Peyer's patch (tissue), 4 donors: Measurements from ENCODE around the gene CDKAL1. TPM values are rescaled to one million over a fixed set of nuclear protein-coding genes. Genes with fewer than 3 reads are reported as not detected.
A peak's percentile ranks its signal among the peaks of the same experiment; 100 is the strongest.

Source experiments
- DNase-seq, 3 donors: peaks; one replicate each; pipeline ENCODE4 v3.0.0-alpha.2; 2017 to 2019
- H3K27ac ChIP-seq, 4 donors: fragments of 200-600 bp; sonication (generic); one replicate each; pipeline ENCODE4 v1.5.1; 2016 to 2019
- H3K27me3 ChIP-seq, 2 donors: fragments of 200-600 bp; sonication (generic); one replicate each; pipeline ENCODE4 v1.5.1; 2019
- H3K36me3 ChIP-seq, 3 donors: fragments of 200-600 bp; sonication (generic); one replicate each; pipeline ENCODE4 v1.5.1; 2016 to 2019
- H3K4me1 ChIP-seq, 4 donors: fragments of 200-600 bp; sonication (generic); one replicate each; pipeline ENCODE4 v1.5.1; 2016 to 2019
- H3K4me3 ChIP-seq, 4 donors: fragments of 200-600 bp; sonication (generic); 1 replicate in 3 of 4; 2 replicates in 1 of 4; pipeline ENCODE4 v1.5.1; 2016 to 2019; ENCODE audit warnings: mild to moderate bottlenecking in 1 of 4
- H3K9me3 ChIP-seq, 4 donors: fragments of 200-600 bp; sonication (generic); one replicate each; pipeline ENCODE4 v1.5.1; 2016 to 2019; ENCODE audit warnings: mild to moderate bottlenecking in 1 of 4
- POLR2A ChIP-seq, 2 donors: fragments of 450-650 bp; IDR thresholded peaks; one replicate each; pipeline ENCODE4 v1.5.1; 2017; ENCODE audit warnings: antibody characterized with exemption in 2 of 2, mild to moderate bottlenecking in 2 of 2, moderate library complexity in 2 of 2
- total RNA-seq, 4 donors: library from RNA; depleted of rRNA; stranded (reverse); fragments of >200 nt; gene quantifications; one replicate each; pipeline ENCODE4 v1.1.0, GENCODE V29; 2016
- TF ChIP-seq, protein P1 (sequence below), 6 experiments: fragments of 450-650 bp in 4 of 6; fragments of 200-600 bp in 2 of 6; sonication (generic) in 1 of 6; IDR thresholded peaks; one replicate each; pipeline ENCODE4 v1.5.1; 2017 to 2019; ENCODE audit warnings: antibody characterized with exemption in 6 of 6, mild to moderate bottlenecking in 3 of 6, moderate library complexity in 1 of 6

The CDKAL1 gene
- total RNA-seq, 4 donors from 2014 or later = 10.3 to 31.4 (median 11.6) TPM

GRCh38 chr6:20873425-20874190, 339.4 kb downstream of the CDKAL1 start:
- no peaks in the 10 kb centered on the region for H3K27me3 ChIP-seq
- peaks cover 0 to 3% (median 0%) of the 10 kb centered on the region in 4 donors for H3K4me1 ChIP-seq
- H3K4me3 ChIP-seq = no peak overlapping the region
- no peaks in the 10 kb centered on the region for H3K36me3 ChIP-seq
- TF ChIP-seq, protein P1, sequence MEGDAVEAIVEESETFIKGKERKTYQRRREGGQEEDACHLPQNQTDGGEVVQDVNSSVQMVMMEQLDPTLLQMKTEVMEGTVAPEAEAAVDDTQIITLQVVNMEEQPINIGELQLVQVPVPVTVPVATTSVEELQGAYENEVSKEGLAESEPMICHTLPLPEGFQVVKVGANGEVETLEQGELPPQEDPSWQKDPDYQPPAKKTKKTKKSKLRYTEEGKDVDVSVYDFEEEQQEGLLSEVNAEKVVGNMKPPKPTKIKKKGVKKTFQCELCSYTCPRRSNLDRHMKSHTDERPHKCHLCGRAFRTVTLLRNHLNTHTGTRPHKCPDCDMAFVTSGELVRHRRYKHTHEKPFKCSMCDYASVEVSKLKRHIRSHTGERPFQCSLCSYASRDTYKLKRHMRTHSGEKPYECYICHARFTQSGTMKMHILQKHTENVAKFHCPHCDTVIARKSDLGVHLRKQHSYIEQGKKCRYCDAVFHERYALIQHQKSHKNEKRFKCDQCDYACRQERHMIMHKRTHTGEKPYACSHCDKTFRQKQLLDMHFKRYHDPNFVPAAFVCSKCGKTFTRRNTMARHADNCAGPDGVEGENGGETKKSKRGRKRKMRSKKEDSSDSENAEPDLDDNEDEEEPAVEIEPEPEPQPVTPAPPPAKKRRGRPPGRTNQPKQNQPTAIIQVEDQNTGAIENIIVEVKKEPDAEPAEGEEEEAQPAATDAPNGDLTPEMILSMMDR (IDR thresholded peaks at IDR 0.05) = peak in 1 of 6 experiments; percentile 5
- TF ChIP-seq POLR2A (IDR thresholded peaks at IDR 0.05) = no peak
- no peaks in the 10 kb centered on the region for H3K9me3 ChIP-seq
- no peak overlapping the region for H3K27ac ChIP-seq
- no peak for DNase-seq

DNA sequence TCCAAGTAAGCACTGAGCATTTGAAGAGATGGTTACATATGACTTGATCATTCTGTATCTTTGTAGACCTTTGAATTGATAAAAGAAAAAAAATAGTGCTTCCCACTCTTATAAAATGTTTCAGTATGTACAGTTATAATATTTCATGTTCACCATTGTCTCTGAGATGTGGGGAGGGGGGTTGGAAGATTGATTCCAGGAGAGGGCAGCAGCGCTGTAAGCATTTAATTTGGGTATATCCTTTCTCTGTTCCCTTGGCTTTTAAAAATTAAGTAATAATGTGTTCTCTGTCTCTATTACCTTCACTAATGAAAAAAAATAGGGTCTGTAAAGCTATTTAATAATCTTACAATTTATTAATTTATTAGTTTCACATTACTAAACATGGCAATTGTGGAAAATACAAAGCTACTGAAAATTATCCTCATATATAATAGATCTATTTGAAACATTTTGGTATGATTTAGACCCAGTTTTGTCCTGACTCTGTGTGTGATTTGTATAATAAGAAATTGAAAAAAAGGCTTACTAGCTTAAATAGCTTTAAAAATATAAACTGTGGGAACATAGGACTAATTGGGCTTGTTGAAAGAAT, 341.2 kb downstream of the CDKAL1 start:
- H3K36me3 ChIP-seq = no peaks in the 10 kb centered on the region
- no peak overlapping the region for H3K27ac ChIP-seq
- H3K4me1 ChIP-seq = peaks cover 0 to 3% (median 0%) of the 10 kb centered on the region in 4 donors
- no peak for DNase-seq
- H3K4me3 ChIP-seq = no peak overlapping the region
- TF ChIP-seq POLR2A (IDR thresholded peaks at IDR 0.05) = no peak
- TF ChIP-seq, protein P1 (IDR thresholded peaks at IDR 0.05) = peak in 3 of 6 experiments; percentile 22 to 33 (median 25)
- H3K9me3 ChIP-seq = no peaks in the 10 kb centered on the region
- no peaks in the 10 kb centered on the region for H3K27me3 ChIP-seq

DNA sequence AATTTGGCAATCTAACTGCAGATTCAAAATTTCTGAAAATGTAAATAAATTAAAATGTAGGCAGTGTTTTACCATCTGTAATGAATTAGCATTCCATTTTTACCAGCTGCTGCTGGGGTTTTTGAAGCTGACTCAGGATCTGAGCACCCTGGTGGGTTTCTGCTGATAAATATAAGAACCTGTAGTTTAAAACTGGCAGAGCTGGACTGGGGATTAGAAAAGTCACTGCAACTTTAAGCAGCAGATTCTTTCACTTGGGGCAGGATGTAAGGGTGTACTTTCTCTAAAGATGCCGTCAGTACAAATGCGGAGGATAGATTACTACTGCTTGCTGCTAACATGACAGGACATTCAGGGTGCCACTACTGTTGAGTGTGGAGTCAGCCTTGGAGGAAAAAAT, 341.8 kb downstream of the CDKAL1 start:
- H3K4me1 ChIP-seq = peaks cover 0 to 3% (median 0%) of the 10 kb centered on the region in 4 donors
- DNase-seq = no peak
- H3K27ac ChIP-seq = no peak overlapping the region

GRCh38 chr6:20876561-20876960, 342.3 kb downstream of the CDKAL1 start:
- Histone ChIP-seq H3K4me3 (no peak overlapping the region), H3K9me3 (no peaks in the 10 kb centered on the region), H3K27ac (peak overlapping the region in 1 of 4 donors; percentile 57), H3K4me1 (peaks cover 0 to 3% (median 0%) of the 10 kb centered on the region in 4 donors), H3K27me3 (no peaks in the 10 kb centered on the region), H3K36me3 (no peaks in the 10 kb centered on the region)
- no peak for DNase-seq
- TF ChIP-seq POLR2A (IDR thresholded peaks at IDR 0.05) = no peak
- TF ChIP-seq, protein P1 (IDR thresholded peaks at IDR 0.05) = no peak

More for the DNA sequence above, 341.8 kb downstream of the CDKAL1 start:
- H3K4me3 ChIP-seq = no peak overlapping the region
- H3K27me3 ChIP-seq = no peaks in the 10 kb centered on the region
- H3K9me3 ChIP-seq = no peaks in the 10 kb centered on the region
- H3K36me3 ChIP-seq = no peaks in the 10 kb centered on the region
- TF ChIP-seq, protein P1 (IDR thresholded peaks at IDR 0.05) = no peak
- no peak for TF ChIP-seq POLR2A (IDR thresholded peaks at IDR 0.05)

DNA sequence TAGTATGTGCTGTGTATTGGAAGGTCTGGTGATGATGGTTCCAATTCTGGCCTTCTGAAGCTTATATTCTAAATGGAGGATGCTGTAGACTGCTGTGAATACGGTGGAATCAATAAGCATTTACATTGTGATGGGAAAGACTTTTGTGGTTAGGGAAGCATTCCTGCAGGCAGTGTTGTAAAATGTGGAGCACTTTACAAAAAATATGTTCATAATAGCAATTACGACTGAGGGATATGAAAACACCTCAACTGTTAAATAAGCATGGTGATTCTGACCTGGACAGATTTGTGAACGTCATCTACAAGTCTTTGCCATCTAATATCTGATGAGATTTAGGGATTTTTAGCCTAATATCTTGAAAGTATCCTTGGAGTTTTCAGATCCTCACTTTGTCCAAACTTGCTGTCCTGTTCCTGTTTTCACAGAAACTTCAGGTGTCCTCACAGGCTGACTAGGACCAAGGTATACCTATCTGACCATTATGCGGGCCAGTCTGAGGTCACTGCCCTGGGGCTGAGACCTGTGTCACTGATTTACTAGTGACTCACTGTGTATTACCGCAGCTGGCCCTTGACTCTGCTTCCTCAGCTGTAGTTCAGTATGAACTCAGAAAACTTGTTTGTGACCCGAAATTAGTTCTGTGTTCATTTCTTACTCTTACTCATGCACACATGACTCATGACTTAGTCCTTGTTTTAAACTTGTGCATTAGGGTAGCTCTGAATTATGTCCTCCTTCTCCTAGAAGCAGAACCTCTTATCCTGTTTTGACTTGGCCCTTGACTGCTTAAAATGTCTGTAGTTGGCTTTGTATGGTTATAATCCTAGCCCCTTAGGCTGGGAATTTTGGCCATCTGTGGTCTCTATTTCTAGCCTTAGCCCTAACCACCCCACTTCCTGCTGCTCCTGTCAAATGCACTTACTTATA, 343.0 kb downstream of the CDKAL1 start:
- Histone ChIP-seq H3K27ac (peak overlapping the region in 2 of 4 donors; percentile 48 to 57), H3K36me3 (no peaks in the 10 kb centered on the region), H3K9me3 (no peaks in the 10 kb centered on the region), H3K27me3 (no peaks in the 10 kb centered on the region), H3K4me1 (peaks cover 0 to 3% (median 0%) of the 10 kb centered on the region in 4 donors), H3K4me3 (no peak overlapping the region)
- DNase-seq = peak in 2 of 3 donors; percentile 54 to 77
- TF ChIP-seq POLR2A (IDR thresholded peaks at IDR 0.05) = no peak
- TF ChIP-seq, protein P1 (IDR thresholded peaks at IDR 0.05) = no peak
